ACC112 (cell line): Measurements from ENCODE around the gene MDFIC.

Experiments used
- H2AFZ ChIP-seq: fragments of 200-600 bp; sonication (generic); one replicate; pipeline ENCODE4 v1.6.0; 2017; ENCODE audit warnings: antibody characterized with exemption, low read length; ENCODE audit not compliant: unreplicated experiment
- H3K27ac ChIP-seq: fragments of 200-600 bp; sonication (generic); 2 replicates; pipeline ENCODE4 v1.5.1; 2014; ENCODE audit warnings: low read depth, mild to moderate bottlenecking, antibody characterized with exemption, low read length, moderate library complexity
- H3K27me3 ChIP-seq: fragments of 200-600 bp; sonication (generic); 2 replicates; pipeline ENCODE4 v1.6.1; 2014; ENCODE audit warnings: mild to moderate bottlenecking, antibody characterized with exemption, low read length, moderate library complexity, mixed read lengths; ENCODE audit not compliant: insufficient read depth
- H3K36me3 ChIP-seq: fragments of 200-600 bp; sonication (generic); 2 replicates; pipeline ENCODE4 v1.6.1; 2016; ENCODE audit warnings: mild to moderate bottlenecking, antibody characterized with exemption, low read length, moderate library complexity, mixed read lengths; ENCODE audit not compliant: insufficient read depth
- H3K4me1 ChIP-seq: fragments of 200-600 bp; sonication (generic); one replicate; pipeline ENCODE4 v1.6.1; 2016; ENCODE audit warnings: low read length, mixed read lengths; ENCODE audit not compliant: insufficient read depth, unreplicated experiment, control insufficient read depth
- H3K4me3 ChIP-seq: fragments of 200-600 bp; sonication (generic); 2 replicates; pipeline ENCODE4 v1.5.1; 2014; ENCODE audit warnings: mild to moderate bottlenecking, low read depth, low read length
- H3K79me2 ChIP-seq: fragments of 200-600 bp; sonication (generic); one replicate; pipeline ENCODE4 v1.6.0; 2016; ENCODE audit warnings: low read length; ENCODE audit not compliant: control insufficient read depth, unreplicated experiment, insufficient read depth

The MDFIC gene

DNA sequence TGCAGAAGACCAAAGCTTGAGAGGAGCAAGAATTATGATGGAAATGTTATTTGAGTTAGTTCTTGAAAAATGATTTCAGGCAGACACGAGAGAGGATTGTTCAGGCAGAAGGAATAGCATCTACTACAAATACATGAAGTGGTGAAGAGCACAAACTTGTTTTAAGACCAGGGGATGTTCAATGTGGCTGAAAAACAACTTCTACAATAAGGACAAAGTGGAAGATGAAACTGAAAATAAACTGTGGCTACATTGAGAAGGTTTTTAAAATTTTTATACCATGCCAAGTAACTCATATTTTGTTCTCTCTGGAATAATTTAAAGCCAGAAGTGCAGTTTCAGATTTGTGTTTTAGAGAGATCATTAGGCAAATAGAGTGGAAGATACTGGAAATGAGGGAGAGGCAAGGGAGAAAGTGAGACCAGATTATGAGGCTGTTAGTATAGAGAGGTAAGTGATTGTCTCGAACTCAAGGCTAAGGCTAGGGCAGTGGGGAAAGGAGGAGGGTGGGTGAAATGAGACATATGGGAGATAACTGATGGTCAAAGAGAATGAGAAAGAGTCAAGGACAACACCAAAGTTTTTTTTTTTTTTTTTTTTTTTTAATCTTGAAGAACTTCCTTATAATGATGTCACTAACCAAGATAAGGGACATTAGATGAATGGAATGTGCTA, 115.4 kb downstream of the MDFIC start:
- Histone ChIP-seq H3K4me3 (no peak overlapping the region), H3K27ac (no peak overlapping the region), H3K79me2 (no peaks in the 10 kb centered on the region), H2AFZ (no peak overlapping the region), H3K27me3 (no peaks in the 10 kb centered on the region), H3K36me3 (no peaks in the 10 kb centered on the region), H3K4me1 (no peaks in the 10 kb centered on the region)

DNA sequence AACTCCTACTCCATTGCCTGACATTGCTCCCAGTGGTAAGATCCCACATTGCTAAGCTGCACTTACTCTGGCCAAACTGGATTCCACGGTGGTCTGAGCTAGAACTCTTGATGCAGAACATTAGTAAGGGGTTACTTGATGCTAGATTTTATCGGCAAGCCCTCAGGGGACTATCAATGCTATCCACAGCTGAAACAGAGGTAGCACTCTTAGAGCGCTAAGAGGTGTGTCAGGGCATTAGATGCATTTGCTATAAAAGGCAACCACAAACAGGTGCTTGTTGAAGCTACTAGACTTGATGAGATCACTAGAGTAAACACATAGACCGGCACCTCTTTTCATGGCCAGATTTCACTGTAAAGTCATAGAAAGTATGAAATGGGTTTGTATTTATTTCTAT, 116.3 kb downstream of the MDFIC start:
- H3K4me3 ChIP-seq, result no peak overlapping the region
- no peaks in the 10 kb centered on the region for H3K27me3 ChIP-seq
- H3K79me2 ChIP-seq, result no peaks in the 10 kb centered on the region
- H3K4me1 ChIP-seq, result no peaks in the 10 kb centered on the region
- no peak overlapping the region for H2AFZ ChIP-seq
- no peak overlapping the region for H3K27ac ChIP-seq
- H3K36me3 ChIP-seq, result no peaks in the 10 kb centered on the region

DNA sequence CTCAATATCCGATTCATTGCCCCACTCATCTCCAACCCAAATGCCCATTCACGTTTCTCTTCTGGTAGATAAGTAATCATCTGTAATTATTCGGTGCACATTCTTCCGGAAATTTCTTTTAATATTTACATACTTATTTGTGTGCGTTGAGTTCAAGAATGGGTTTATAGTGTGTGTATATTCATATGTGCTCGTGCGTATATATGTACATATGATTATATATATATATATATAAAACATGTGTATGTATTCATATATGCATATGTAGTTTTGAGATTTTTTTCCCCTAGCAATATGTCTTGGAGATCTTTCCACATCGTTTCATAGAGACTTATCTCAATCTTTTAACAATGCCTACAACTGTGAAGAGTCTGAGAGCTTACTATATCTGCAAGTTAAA, 118.2 kb downstream of the MDFIC start:
- Histone ChIP-seq H3K36me3 (no peaks in the 10 kb centered on the region), H3K27me3 (no peaks in the 10 kb centered on the region), H3K4me3 (no peak overlapping the region), H3K79me2 (no peaks in the 10 kb centered on the region), H3K27ac (no peak overlapping the region), H3K4me1 (no peaks in the 10 kb centered on the region), H2AFZ (no peak overlapping the region)

DNA sequence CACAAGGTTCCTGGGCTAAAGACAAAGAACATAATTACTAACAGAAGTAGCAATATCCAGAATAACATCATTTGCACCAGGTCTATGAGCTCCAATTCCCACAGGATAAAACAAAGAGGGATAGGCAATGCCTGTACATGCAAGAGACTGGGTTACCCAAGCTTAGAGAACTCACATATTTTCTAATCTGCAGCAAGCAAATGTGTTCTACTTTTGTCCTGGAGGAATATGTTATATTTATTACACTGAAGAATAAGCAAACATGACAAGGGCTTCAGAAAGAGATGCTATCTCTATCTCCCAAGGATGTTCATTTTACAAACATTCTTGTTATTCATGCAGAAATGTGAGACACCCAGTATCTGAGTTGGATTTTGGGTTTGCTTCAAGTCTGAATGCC, 118.6 kb downstream of the MDFIC start:
- no peaks in the 10 kb centered on the region for H3K79me2 ChIP-seq
- H3K4me1 ChIP-seq, result no peaks in the 10 kb centered on the region
- H3K36me3 ChIP-seq, result no peaks in the 10 kb centered on the region
- H3K27ac ChIP-seq, result no peak overlapping the region
- H3K4me3 ChIP-seq, result no peak overlapping the region
- no peaks in the 10 kb centered on the region for H3K27me3 ChIP-seq
- no peak overlapping the region for H2AFZ ChIP-seq

DNA sequence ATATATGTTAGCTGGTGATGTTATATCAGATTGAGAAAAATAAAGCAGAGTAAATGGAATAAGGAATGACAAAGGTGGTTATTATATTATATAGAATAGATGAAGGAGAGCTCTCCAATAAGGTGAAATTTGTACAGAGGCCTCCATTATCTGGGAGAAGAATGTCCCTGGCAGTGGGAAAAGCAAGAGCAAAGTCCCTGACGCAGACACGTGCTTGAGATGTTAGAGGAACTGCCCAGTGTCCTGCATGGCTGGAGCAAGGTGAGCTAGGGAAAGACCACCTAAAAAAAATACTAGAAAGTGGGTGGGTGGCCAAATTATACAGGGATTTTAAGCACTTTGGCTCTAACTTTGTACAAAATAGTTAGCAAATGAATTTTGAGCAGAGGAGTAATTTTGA, 120.7 kb downstream of the MDFIC start:
- no peaks in the 10 kb centered on the region for H3K36me3 ChIP-seq
- no peak overlapping the region for H3K27ac ChIP-seq
- H3K4me3 ChIP-seq, result no peak overlapping the region
- peaks cover 3% of the 10 kb centered on the region for H3K4me1 ChIP-seq
- no peaks in the 10 kb centered on the region for H3K79me2 ChIP-seq
- no peaks in the 10 kb centered on the region for H3K27me3 ChIP-seq
- H2AFZ ChIP-seq, result no peak overlapping the region

DNA sequence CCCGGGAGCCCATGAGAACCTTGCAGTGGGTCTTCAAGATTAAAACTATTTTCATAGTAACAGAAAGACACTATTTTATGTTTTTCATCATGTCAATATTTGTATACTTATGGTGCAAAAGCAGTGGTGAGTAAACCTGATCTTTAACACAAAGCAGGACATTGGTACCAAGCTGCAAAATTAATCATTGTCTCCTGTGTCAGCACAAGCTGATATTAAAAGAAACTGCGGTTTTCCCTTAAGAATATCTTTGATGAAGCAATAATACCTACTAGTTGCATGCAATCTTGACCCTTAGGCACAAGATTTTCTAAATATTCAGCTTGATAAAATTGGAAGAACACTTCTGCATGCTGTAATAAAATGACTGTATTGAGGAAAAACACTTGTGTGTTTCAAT, 121.7 kb downstream of the MDFIC start:
- H3K36me3 ChIP-seq, result no peaks in the 10 kb centered on the region
- H3K79me2 ChIP-seq, result no peaks in the 10 kb centered on the region
- no peak overlapping the region for H2AFZ ChIP-seq
- no peak overlapping the region for H3K4me3 ChIP-seq
- no peak overlapping the region for H3K27ac ChIP-seq
- peaks cover 12% of the 10 kb centered on the region for H3K4me1 ChIP-seq
- H3K27me3 ChIP-seq, result no peaks in the 10 kb centered on the region

DNA sequence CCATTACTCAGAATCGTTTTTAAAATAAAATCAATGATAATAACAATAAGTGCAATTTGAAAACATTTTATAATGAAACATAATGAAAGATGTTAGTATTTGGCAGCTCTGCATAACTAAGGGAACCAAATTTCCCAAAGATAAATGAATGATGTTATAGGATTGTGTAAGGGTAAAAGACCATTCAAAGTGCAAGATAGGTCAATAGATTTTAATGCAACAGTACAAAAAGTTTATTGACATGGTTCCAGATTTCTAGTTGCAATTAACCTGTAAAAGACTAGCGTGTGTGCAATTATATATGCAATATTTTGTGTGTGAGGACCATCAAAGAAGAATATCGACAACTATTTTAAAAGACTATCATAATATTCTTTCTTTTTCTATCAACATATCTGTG, 122.3 kb downstream of the MDFIC start:
- Histone ChIP-seq H3K4me1 (peaks cover 12% of the 10 kb centered on the region), H3K79me2 (no peaks in the 10 kb centered on the region), H3K27ac (no peak overlapping the region), H3K36me3 (no peaks in the 10 kb centered on the region), H2AFZ (no peak overlapping the region), H3K27me3 (no peaks in the 10 kb centered on the region), H3K4me3 (no peak overlapping the region)

DNA sequence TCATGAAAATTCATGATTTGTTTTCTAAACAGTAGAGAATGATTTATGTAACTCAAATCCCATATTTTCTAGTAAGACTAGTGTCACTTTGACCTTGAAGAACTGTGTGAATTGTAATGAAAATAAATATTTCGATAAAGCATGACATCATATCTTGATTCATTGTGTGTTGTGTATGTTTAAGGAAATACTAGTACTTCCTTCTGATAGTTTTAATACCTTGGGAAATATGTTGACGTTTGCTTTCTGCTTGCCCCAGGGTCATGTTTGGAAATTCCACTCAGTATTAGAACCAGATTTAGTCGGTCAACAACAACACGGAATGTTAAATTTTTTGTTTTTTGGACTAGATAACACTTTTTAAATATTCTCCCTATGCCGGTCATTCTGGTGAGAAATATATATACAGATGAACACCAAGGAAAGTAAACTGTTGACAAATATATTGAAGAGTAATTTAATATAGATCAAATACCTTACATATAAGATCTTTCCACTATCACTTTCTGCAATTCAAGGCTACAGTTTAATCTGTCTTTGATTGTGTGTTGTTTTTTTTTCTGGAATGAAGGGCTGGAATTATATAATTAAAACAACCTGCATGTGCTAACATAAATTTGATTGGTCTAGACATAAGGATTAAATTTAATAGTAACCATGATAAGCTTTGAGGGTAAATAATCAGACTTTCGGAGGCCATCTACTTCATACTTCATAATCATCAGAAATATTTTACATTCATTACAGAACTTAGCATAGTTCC, 126.2 kb downstream of the MDFIC start:
- Histone ChIP-seq H3K4me3 (no peak overlapping the region), H3K27me3 (no peaks in the 10 kb centered on the region), H3K79me2 (no peaks in the 10 kb centered on the region)

DNA sequence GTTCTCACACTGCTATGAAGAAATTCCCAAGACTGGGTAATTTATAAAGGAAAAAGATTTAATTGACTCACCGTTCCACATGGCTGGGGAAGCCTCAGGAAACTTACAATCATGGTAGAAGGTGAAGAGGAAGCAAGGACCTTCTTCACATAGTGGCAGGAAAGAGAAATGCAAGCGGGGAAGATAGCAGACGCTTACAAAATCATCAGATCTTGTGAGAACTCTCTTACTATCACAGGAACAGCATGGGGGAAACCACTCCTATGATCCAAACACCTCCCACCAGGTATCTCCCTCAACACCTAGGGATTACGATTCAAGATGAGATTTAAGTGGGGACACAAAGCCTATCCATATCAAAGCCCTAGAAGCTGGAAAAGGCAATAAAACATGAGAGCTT, 130.8 kb downstream of the MDFIC start:
- H3K4me1 ChIP-seq, result peaks cover 8% of the 10 kb centered on the region
- H3K27ac ChIP-seq, result no peak overlapping the region
- H3K4me3 ChIP-seq, result no peak overlapping the region
- no peak overlapping the region for H2AFZ ChIP-seq
- no peaks in the 10 kb centered on the region for H3K36me3 ChIP-seq
- H3K27me3 ChIP-seq, result no peaks in the 10 kb centered on the region
- H3K79me2 ChIP-seq, result no peaks in the 10 kb centered on the region

More for the DNA sequence above, 126.2 kb downstream of the MDFIC start:
- Histone ChIP-seq H3K4me1 (peaks cover 12% of the 10 kb centered on the region), H3K27ac (no peak overlapping the region), H2AFZ (no peak overlapping the region), H3K36me3 (no peaks in the 10 kb centered on the region)

DNA sequence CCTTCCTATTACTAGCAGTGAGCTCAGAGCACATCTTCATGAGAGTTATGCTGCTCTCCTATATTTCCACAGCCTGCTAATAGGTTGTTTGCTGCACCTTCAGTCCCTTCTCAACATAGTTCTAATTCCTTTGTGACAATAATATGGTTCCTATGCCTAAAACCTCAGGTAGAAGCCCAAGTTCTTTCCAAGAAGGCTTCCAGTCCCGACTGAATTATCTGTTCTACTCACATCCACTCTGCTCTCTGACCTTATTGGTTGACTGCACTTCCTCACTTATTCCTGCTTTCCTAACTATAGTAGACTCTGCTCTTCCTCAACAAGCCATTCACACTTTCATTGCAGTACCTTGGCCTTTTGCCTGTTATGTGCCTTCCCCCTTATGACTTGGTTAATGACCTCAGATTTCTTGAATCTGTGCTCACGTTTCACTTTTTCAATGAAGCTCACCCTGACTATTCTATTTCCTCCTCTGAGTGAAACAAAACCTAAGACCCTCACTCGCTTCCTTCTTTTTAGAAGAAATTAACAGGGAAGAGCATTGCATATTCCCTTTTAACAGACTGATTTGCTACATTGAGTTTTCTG, 132.7 kb downstream of the MDFIC start:
- H3K4me3 ChIP-seq, result no peak overlapping the region
- H3K36me3 ChIP-seq, result no peaks in the 10 kb centered on the region
- no peaks in the 10 kb centered on the region for H3K79me2 ChIP-seq
- no peaks in the 10 kb centered on the region for H3K4me1 ChIP-seq
- no peak overlapping the region for H3K27ac ChIP-seq
- H3K27me3 ChIP-seq, result no peaks in the 10 kb centered on the region
- no peak overlapping the region for H2AFZ ChIP-seq

DNA sequence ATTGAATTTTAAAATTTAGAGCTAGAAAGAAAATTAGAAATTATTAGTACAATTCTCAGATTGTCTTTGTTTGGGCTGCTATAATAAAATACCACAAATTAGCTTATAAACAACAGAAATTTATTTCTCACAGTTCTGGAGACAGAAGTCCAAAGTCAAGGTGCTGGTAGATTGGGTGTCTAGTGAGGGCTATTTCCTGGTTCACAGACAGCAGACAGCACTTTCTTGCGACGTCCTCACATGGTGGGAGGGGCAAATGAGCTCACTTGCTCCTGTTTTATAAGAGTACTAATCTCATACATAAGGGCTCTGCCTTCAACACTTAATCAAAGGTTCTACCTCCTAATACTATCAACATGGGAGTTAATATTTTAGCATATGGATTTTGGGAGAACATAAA, 134.1 kb downstream of the MDFIC start:
- Histone ChIP-seq H3K27me3 (no peaks in the 10 kb centered on the region), H3K4me3 (no peak overlapping the region), H3K27ac (no peak overlapping the region), H3K36me3 (no peaks in the 10 kb centered on the region), H3K4me1 (no peaks in the 10 kb centered on the region), H3K79me2 (no peaks in the 10 kb centered on the region), H2AFZ (no peak overlapping the region)
